MM.1S (cell line): ENCODE measurements around the gene CLEC16A.

ENCODE experiments used
- DNase-seq: peaks from one replicate; pipeline ENCODE4 v3.0.0-alpha.2; 2015
- H2AFZ ChIP-seq: fragments of 300-600 bp; sonication (generic); 2 replicates; pipeline ENCODE4 v1.6.0; 2016; ENCODE audit warnings: antibody characterized with exemption, low read length
- H3F3A ChIP-seq: fragments of 300-600 bp; sonication (generic); 2 replicates; pipeline ENCODE4 v1.6.1; 2016; ENCODE audit warnings: mild to moderate bottlenecking, antibody characterized with exemption, low read length, moderate library complexity, mixed read lengths; ENCODE audit not compliant: insufficient read depth
- H3K27ac ChIP-seq: fragments of 300-600 bp; sonication (generic); 2 replicates; pipeline ENCODE4 v1.5.1; 2016; ENCODE audit warnings: mild to moderate bottlenecking, low read length
- H3K27me3 ChIP-seq: fragments of 300-600 bp; sonication (generic); replicated peaks from 2 replicates; pipeline ENCODE4 v1.6.0; 2016; ENCODE audit warnings: low read length; ENCODE audit not compliant: insufficient read depth
- H3K36me3 ChIP-seq: fragments of 300-600 bp; sonication (generic); replicated peaks from 2 replicates; pipeline ENCODE4 v1.6.1; 2016; ENCODE audit warnings: mild to moderate bottlenecking, low read length, mixed read lengths; ENCODE audit not compliant: insufficient read depth
- H3K4me1 ChIP-seq: fragments of 300-600 bp; sonication (generic); 2 replicates; pipeline ENCODE4 v1.6.1; 2016; ENCODE audit warnings: low read length, mixed read lengths
- H3K4me2 ChIP-seq: fragments of 300-600 bp; sonication (generic); 2 replicates; pipeline ENCODE4 v1.6.0; 2016; ENCODE audit warnings: low read depth, low read length
- H3K4me3 ChIP-seq: fragments of 300-600 bp; sonication (generic); 2 replicates; pipeline ENCODE4 v1.5.1; 2016; ENCODE audit warnings: low read length, mixed read lengths
- H3K79me2 ChIP-seq: fragments of 300-600 bp; sonication (generic); 2 replicates; pipeline ENCODE4 v1.6.1; 2016; ENCODE audit warnings: mixed run types, low read length, mixed read lengths
- H3K9ac ChIP-seq: fragments of 300-600 bp; sonication (generic); 2 replicates; pipeline ENCODE4 v1.6.1; 2016; ENCODE audit warnings: low read length, mixed read lengths
- H3K9me2 ChIP-seq: fragments of 300-600 bp; sonication (generic); replicated peaks from 2 replicates; pipeline ENCODE4 v1.6.1; 2016; ENCODE audit warnings: mild to moderate bottlenecking, low read length, mixed read lengths; ENCODE audit not compliant: insufficient read depth
- H3K9me3 ChIP-seq: fragments of 300-600 bp; sonication (generic); replicated peaks from 2 replicates; pipeline ENCODE4 v1.6.1; 2016; ENCODE audit warnings: mild to moderate bottlenecking, low read length, mixed read lengths; ENCODE audit not compliant: insufficient read depth
- H4K20me1 ChIP-seq: fragments of 300-600 bp; sonication (generic); 2 replicates; pipeline ENCODE4 v1.6.1; 2016; ENCODE audit warnings: mild to moderate bottlenecking, low read length, moderate library complexity, mixed read lengths; ENCODE audit not compliant: insufficient read depth
- CTCF ChIP-seq: fragments of 300-600 bp; sonication (generic); IDR thresholded peaks from 2 replicates; pipeline ENCODE4 v1.5.1; 2016; ENCODE audit warnings: antibody characterized with exemption, low read length, mixed read lengths
- EZH2 ChIP-seq: fragments of 300-600 bp; sonication (generic); optimal IDR thresholded peaks from 2 replicates; pipeline ENCODE3; 2017; ENCODE audit warnings: low read depth, mild to moderate bottlenecking, antibody characterized with exemption, low read length, mixed read lengths
- EZH2phosphoT487 ChIP-seq: fragments of 300-600 bp; sonication (generic); IDR thresholded peaks from 2 replicates; pipeline ENCODE4 v1.6.1; 2018; ENCODE audit warnings: antibody characterized with exemption, low read length

The CLEC16A gene

GRCh38 chr16:11202260-11203091 is 258.1 kb downstream of the CLEC16A start:
- no peak overlapping the region for H3K9ac ChIP-seq
- no peak overlapping the region for H3K27ac ChIP-seq
- no peak for TF ChIP-seq EZH2
- no peak for TF ChIP-seq EZH2phosphoT487
- no peak for TF ChIP-seq CTCF
- no peaks in the 10 kb centered on the region for H3K9me2 ChIP-seq
- DNase-seq, result no peak
- H3K4me2 ChIP-seq, result no peak overlapping the region
- H3K79me2 ChIP-seq, result no peaks in the 10 kb centered on the region
- no peak overlapping the region for H3K4me3 ChIP-seq
- H3K36me3 ChIP-seq, result no peaks in the 10 kb centered on the region
- H3K4me1 ChIP-seq, result no peaks in the 10 kb centered on the region
- H2AFZ ChIP-seq, result no peak overlapping the region
- no peaks in the 10 kb centered on the region for H3F3A ChIP-seq
- H3K9me3 ChIP-seq, result no peaks in the 10 kb centered on the region
- no peaks in the 10 kb centered on the region for H4K20me1 ChIP-seq
- no peaks in the 10 kb centered on the region for H3K27me3 ChIP-seq

- H3K36me3 ChIP-seq, result no peaks in the 10 kb centered on the region
- no peaks in the 10 kb centered on the region for H3K9me3 ChIP-seq
- no peak for TF ChIP-seq EZH2phosphoT487
- TF ChIP-seq EZH2, result no peak
- TF ChIP-seq CTCF, result no peak
- no peak overlapping the region for H3K4me3 ChIP-seq
- no peak overlapping the region for H2AFZ ChIP-seq
- H3K9me2 ChIP-seq, result no peaks in the 10 kb centered on the region
- no peak overlapping the region for H3K4me2 ChIP-seq
- H3K9ac ChIP-seq, result no peak overlapping the region
- DNase-seq, result no peak
- H3K4me1 ChIP-seq, result no peaks in the 10 kb centered on the region
- no peaks in the 10 kb centered on the region for H3F3A ChIP-seq
- no peak overlapping the region for H3K27ac ChIP-seq
- H3K79me2 ChIP-seq, result no peaks in the 10 kb centered on the region
- H3K27me3 ChIP-seq, result no peaks in the 10 kb centered on the region
- H4K20me1 ChIP-seq, result no peaks in the 10 kb centered on the region
Observed at GRCh38 chr16:11203111-11203623, 258.8 kb downstream of the CLEC16A start.

- DNase-seq, result no peak
- no peaks in the 10 kb centered on the region for H4K20me1 ChIP-seq
- no peaks in the 10 kb centered on the region for H3K36me3 ChIP-seq
- no peak overlapping the region for H3K9ac ChIP-seq
- no peaks in the 10 kb centered on the region for H3K79me2 ChIP-seq
- H3K4me3 ChIP-seq, result no peak overlapping the region
- H2AFZ ChIP-seq, result no peak overlapping the region
- H3K27me3 ChIP-seq, result no peaks in the 10 kb centered on the region
- H3K4me1 ChIP-seq, result no peaks in the 10 kb centered on the region
- TF ChIP-seq CTCF, result no peak
- no peak for TF ChIP-seq EZH2phosphoT487
- TF ChIP-seq EZH2, result no peak
- no peaks in the 10 kb centered on the region for H3F3A ChIP-seq
- no peak overlapping the region for H3K27ac ChIP-seq
- no peaks in the 10 kb centered on the region for H3K9me3 ChIP-seq
- no peaks in the 10 kb centered on the region for H3K9me2 ChIP-seq
- no peak overlapping the region for H3K4me2 ChIP-seq
Observed at GRCh38 chr16:11204513-11205047, 260.2 kb downstream of the CLEC16A start.
